Mesenchymal stem cell (in vitro differentiated cells and primary cell): Measurements from ENCODE around the gene GALNT1.

Experiments used
- DNase-seq: peaks from one replicate; pipeline ENCODE4 v3.0.0-alpha.2; 2013
- H2AFZ ChIP-seq: one replicate; pipeline ENCODE4 v1.6.1; 2013; ENCODE audit warnings: low read depth, mild to moderate bottlenecking, control low read depth, inconsistent platforms, low read length, moderate library complexity
- H2AK5ac ChIP-seq: 2 replicates; pipeline ENCODE4 v1.6.1; 2013; ENCODE audit warnings: low read length, moderate library complexity, mild to moderate bottlenecking, inconsistent platforms; ENCODE audit not compliant: severe bottlenecking
- H2BK120ac ChIP-seq: one replicate; pipeline ENCODE4 v1.6.1; 2013; ENCODE audit warnings: low read depth, mild to moderate bottlenecking, inconsistent platforms, low read length, moderate library complexity
- H2BK12ac ChIP-seq, 2 experiments: one replicate each; pipeline ENCODE4 v1.6.1; 2013; ENCODE audit warnings: inconsistent platforms in 2 of 2, low read length in 2 of 2, mild to moderate bottlenecking in 2 of 2, moderate library complexity in 2 of 2, control low read depth in 1 of 2
- H2BK15ac ChIP-seq: one replicate; pipeline ENCODE4 v1.6.1; 2013; ENCODE audit warnings: mild to moderate bottlenecking, low read depth, inconsistent platforms; ENCODE audit not compliant: poor library complexity, severe bottlenecking
- H2BK5ac ChIP-seq: 2 replicates; pipeline ENCODE4 v1.6.1; 2013; ENCODE audit warnings: low read depth, mild to moderate bottlenecking, low read length, control low read depth, inconsistent platforms; ENCODE audit not compliant: poor library complexity, severe bottlenecking
- H3K14ac ChIP-seq, 2 experiments: one replicate each; pipeline ENCODE4 v1.6.1; 2013; ENCODE audit warnings: inconsistent platforms in 2 of 2, low read length in 2 of 2, control low read depth in 1 of 2, mild to moderate bottlenecking in 1 of 2, moderate library complexity in 1 of 2
- H3K18ac ChIP-seq, 2 experiments: one replicate each; pipeline ENCODE4 v1.6.1; 2013; ENCODE audit warnings: inconsistent platforms in 2 of 2, low read length in 2 of 2, control low read depth in 1 of 2, low read depth in 1 of 2, mild to moderate bottlenecking in 1 of 2
- H3K23ac ChIP-seq, 2 experiments: one replicate each; pipeline ENCODE4 v1.6.1; 2013; ENCODE audit warnings: inconsistent platforms in 2 of 2, low read length in 2 of 2, mild to moderate bottlenecking in 2 of 2, moderate library complexity in 2 of 2, control low read depth in 1 of 2
- H3K27ac ChIP-seq: 2 replicates; pipeline ENCODE4 v1.5.1; 2013; ENCODE audit warnings: mild to moderate bottlenecking, moderate library complexity, low read length, control low read depth, inconsistent platforms; ENCODE audit not compliant: poor library complexity, severe bottlenecking
- H3K27me3 ChIP-seq, 2 experiments: 2 replicates each; pipeline versions ENCODE4 v1.6.1 to v1.7.0; 2013; ENCODE audit warnings: low read length in 2 of 2, mild to moderate bottlenecking in 2 of 2, moderate library complexity in 2 of 2, control low read depth in 1 of 2, inconsistent platforms in 1 of 2; ENCODE audit not compliant: control insufficient read depth in 1 of 2, insufficient read depth in 1 of 2
- H3K36me3 ChIP-seq, 2 experiments: 2 replicates each; pipeline versions ENCODE4 v1.6.1 to v1.7.0; 2013; ENCODE audit warnings: low read length in 2 of 2, control low read depth in 1 of 2, inconsistent platforms in 1 of 2, low read depth in 1 of 2, mild to moderate bottlenecking in 1 of 2; ENCODE audit not compliant: insufficient read depth in 2 of 2, control insufficient read depth in 1 of 2
- H3K4ac ChIP-seq, 2 experiments: one replicate each; pipeline ENCODE4 v1.6.1; 2013; ENCODE audit warnings: inconsistent platforms in 2 of 2, low read length in 2 of 2, mild to moderate bottlenecking in 2 of 2, moderate library complexity in 2 of 2, control low read depth in 1 of 2, low read depth in 1 of 2
- H3K4me1 ChIP-seq: 2 replicates; pipeline ENCODE4 v1.6.1; 2013; ENCODE audit warnings: low read depth, low read length, control low read depth; ENCODE audit not compliant: control insufficient read depth, insufficient read depth
- H3K4me2 ChIP-seq: 2 replicates; pipeline ENCODE4 v1.6.1; 2013; ENCODE audit warnings: low read length, mild to moderate bottlenecking, inconsistent platforms; ENCODE audit not compliant: poor library complexity, severe bottlenecking
- H3K4me3 ChIP-seq, 2 experiments: 2 replicates each; pipeline versions ENCODE4 v1.5.1 to v1.7.0; 2013; ENCODE audit warnings: low read length in 2 of 2, mild to moderate bottlenecking in 2 of 2, control low read depth in 1 of 2, low read depth in 1 of 2; ENCODE audit not compliant: insufficient read depth in 1 of 2
- H3K79me1 ChIP-seq: replicated peaks from 2 replicates; pipeline ENCODE4 v1.6.1; 2013; ENCODE audit warnings: mild to moderate bottlenecking, control low read depth, low read length, inconsistent platforms; ENCODE audit not compliant: poor library complexity, severe bottlenecking
- H3K9ac ChIP-seq: 2 replicates; pipeline ENCODE4 v1.7.0; 2013; ENCODE audit warnings: mild to moderate bottlenecking, low read length, moderate library complexity
- H3K9me3 ChIP-seq: 2 replicates; pipeline ENCODE4 v1.7.0; 2013; ENCODE audit warnings: mild to moderate bottlenecking, low read length; ENCODE audit not compliant: control insufficient read depth
- H4K8ac ChIP-seq: one replicate; pipeline ENCODE4 v1.6.1; 2013; ENCODE audit warnings: inconsistent platforms, mild to moderate bottlenecking, low read length, moderate library complexity
- H4K91ac ChIP-seq: one replicate; pipeline ENCODE4 v1.6.1; 2013; ENCODE audit warnings: mild to moderate bottlenecking, low read length, inconsistent platforms
- WGBS: methylation state at CpG from one replicate; pipeline ENCODE4 v1.1.7; 2013; ENCODE audit warnings: mixed read lengths; 5-methylcytosine and 5-hydroxymethylcytosine counted together

Gene GALNT1

DNA sequence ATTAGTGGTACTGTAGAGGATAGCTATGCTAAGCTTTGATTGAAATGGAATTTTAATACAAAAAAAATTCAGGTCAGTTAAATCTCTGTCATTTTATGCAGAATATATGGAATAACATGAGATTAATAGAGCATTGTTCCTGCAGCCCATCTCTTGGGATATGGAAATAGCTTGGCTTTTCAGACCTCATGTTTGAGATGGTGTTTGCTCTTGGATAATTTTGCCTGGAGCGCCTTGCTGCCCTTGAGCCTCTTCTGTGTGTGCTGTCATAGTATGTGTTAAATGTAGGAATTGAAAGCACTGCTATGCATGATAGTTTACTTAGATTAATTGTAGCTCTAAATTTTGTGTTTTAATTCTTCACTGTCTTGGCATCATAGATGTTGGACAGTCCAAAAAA, 27.7 kb downstream of the GALNT1 start:
- Histone ChIP-seq H3K79me1 (peaks cover 16% of the 10 kb centered on the region), H3K27me3 (no peaks in the 10 kb centered on the region), H2BK12ac (no peak overlapping the region), H2AFZ (no peak overlapping the region), H3K36me3 (no peaks in the 10 kb centered on the region), H3K4me2 (no peak overlapping the region), H3K4me3 (no peak overlapping the region), H2BK15ac (no peak overlapping the region), H3K18ac (no peak overlapping the region), H2BK120ac (no peak overlapping the region), H3K27ac (no peak overlapping the region), H2BK5ac (no peak overlapping the region), H3K9me3 (no peaks in the 10 kb centered on the region), H4K91ac (no peak overlapping the region), H3K9ac (no peak overlapping the region), H2AK5ac (no peak overlapping the region), H4K8ac (no peak overlapping the region), H3K4me1 (peaks cover 2% of the 10 kb centered on the region), H3K14ac (no peak overlapping the region), H3K4ac (no peak overlapping the region), H3K23ac (no peak overlapping the region)
- DNase-seq = no peak
- 100% methylated on average over 1 of the region's 1 CpG for WGBS

DNA sequence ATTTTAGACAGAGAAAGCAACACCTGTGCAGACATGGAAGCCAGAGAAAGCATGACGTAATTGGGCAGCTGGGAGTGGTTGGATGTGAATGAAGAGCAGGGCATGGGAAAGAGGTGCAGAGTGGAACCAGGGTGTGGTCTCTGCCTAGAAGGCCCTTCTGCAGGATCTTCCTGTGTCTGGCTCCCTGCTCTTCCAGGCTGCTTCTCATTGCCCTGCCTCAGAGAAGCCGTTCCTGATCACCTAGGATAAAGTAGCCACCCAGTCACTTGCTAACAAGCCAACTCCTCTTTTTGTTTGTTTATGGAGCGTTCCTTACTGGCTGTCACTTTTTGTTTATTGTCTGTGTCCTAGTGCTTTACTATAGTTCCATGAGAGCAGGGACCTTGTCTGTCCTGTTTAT, 28.5 kb downstream of the GALNT1 start:
- H3K4me2 ChIP-seq = no peak overlapping the region
- no peak overlapping the region for H3K4me3 ChIP-seq
- H3K4me1 ChIP-seq = peaks cover 2% of the 10 kb centered on the region
- no peak overlapping the region for H4K91ac ChIP-seq
- peak overlapping the region; percentile 36 for H2BK15ac ChIP-seq
- no peak for DNase-seq
- no peak overlapping the region for H3K9ac ChIP-seq
- H3K18ac ChIP-seq = peak overlapping the region; percentile 1 to 37
- no peak overlapping the region for H3K23ac ChIP-seq
- no peak overlapping the region for H2AK5ac ChIP-seq
- no peak overlapping the region for H2AFZ ChIP-seq
- peak overlapping the region; percentile 24 for H4K8ac ChIP-seq
- no peaks in the 10 kb centered on the region for H3K27me3 ChIP-seq
- no peaks in the 10 kb centered on the region for H3K36me3 ChIP-seq
- H2BK5ac ChIP-seq = no peak overlapping the region
- H2BK12ac ChIP-seq = no peak overlapping the region
- H3K27ac ChIP-seq = no peak overlapping the region
- no peaks in the 10 kb centered on the region for H3K9me3 ChIP-seq
- 40% methylated on average over 3 of the region's 3 CpGs for WGBS
- H3K14ac ChIP-seq = no peak overlapping the region
- H3K4ac ChIP-seq = no peak overlapping the region
- no peak overlapping the region for H2BK120ac ChIP-seq
- H3K79me1 ChIP-seq = peaks cover 14% of the 10 kb centered on the region

- Histone ChIP-seq H3K18ac (peak overlapping the region in 1 of 2 experiments; percentile 8), H3K4ac (no peak overlapping the region), H3K4me3 (no peak overlapping the region), H2BK12ac (no peak overlapping the region), H2BK5ac (no peak overlapping the region), H2BK15ac (no peak overlapping the region), H2AK5ac (no peak overlapping the region), H2BK120ac (no peak overlapping the region), H3K23ac (no peak overlapping the region), H3K14ac (no peak overlapping the region), H3K36me3 (no peaks in the 10 kb centered on the region), H4K91ac (no peak overlapping the region), H2AFZ (no peak overlapping the region), H3K79me1 (peaks cover 14% of the 10 kb centered on the region), H3K27me3 (no peaks in the 10 kb centered on the region), H4K8ac (no peak overlapping the region), H3K27ac (no peak overlapping the region), H3K4me2 (no peak overlapping the region), H3K4me1 (peaks cover 2% of the 10 kb centered on the region), H3K9me3 (no peaks in the 10 kb centered on the region), H3K9ac (no peak overlapping the region)
- no peak for DNase-seq
Observed at GRCh38 chr18:35610724-35611123, 29.2 kb downstream of the GALNT1 start.

GRCh38 chr18:35611518-35611917, 30.0 kb downstream of the GALNT1 start:
- Histone ChIP-seq H3K9ac (no peak overlapping the region), H2BK12ac (no peak overlapping the region), H4K91ac (no peak overlapping the region), H3K9me3 (no peaks in the 10 kb centered on the region), H3K14ac (no peak overlapping the region), H3K4ac (no peak overlapping the region), H2AK5ac (no peak overlapping the region), H2BK15ac (no peak overlapping the region), H3K4me2 (no peak overlapping the region), H3K4me3 (no peak overlapping the region), H3K4me1 (peaks cover 2% of the 10 kb centered on the region), H2BK120ac (no peak overlapping the region), H3K79me1 (peaks cover 12% of the 10 kb centered on the region), H2BK5ac (no peak overlapping the region), H3K27ac (no peak overlapping the region), H3K18ac (no peak overlapping the region), H3K23ac (no peak overlapping the region), H4K8ac (no peak overlapping the region), H2AFZ (no peak overlapping the region), H3K36me3 (no peaks in the 10 kb centered on the region), H3K27me3 (no peaks in the 10 kb centered on the region)
- DNase-seq = no peak
- no CpG with 5 or more reads among the region's 1 CpG for WGBS
